ENCODE measurements around the gene IQSEC3.
"Not testable (repeated sequence)": the region's sequence is repeated elsewhere in the genome, so short reads cannot be mapped to it uniquely, and the experiment has no call there.

IQSEC3 gene

GRCh38 chr12:52902-53734 is 13.4 kb upstream of the IQSEC3 start:
- not testable (repeated sequence) for H3K4me3 ChIP-seq (ENCODE audit: low read depth in 1 of 2, low read length in 1 of 2); H3K36me3 ChIP-seq; H3K9me3 ChIP-seq; H3K4me1 ChIP-seq (ENCODE audit: control insufficient read depth in 1 of 2, insufficient read depth in 1 of 2, low read depth in 1 of 2, low read length in 1 of 2); H3K27ac ChIP-seq
- H3K27me3 ChIP-seq: peaks cover 72% of the 10 kb centered on the region

GRCh38 chr12:53735-54730 is 12.5 kb upstream of the IQSEC3 start:
- Histone ChIP-seq H3K4me3 (ENCODE audit: low read depth in 1 of 2, low read length in 1 of 2) (no peak overlapping the region), H3K27ac (no peak overlapping the region), H3K4me1 (ENCODE audit: control insufficient read depth in 1 of 2, insufficient read depth in 1 of 2, low read depth in 1 of 2, low read length in 1 of 2) (no peaks in the 10 kb centered on the region), H3K9me3 (no peaks in the 10 kb centered on the region), H3K36me3 (no peaks in the 10 kb centered on the region), H3K27me3 (peaks cover 71% of the 10 kb centered on the region)
- TF ChIP-seq CTCF (IDR thresholded peaks at IDR 0.05): no peak

GRCh38 chr12:54750-55535 is 11.6 kb upstream of the IQSEC3 start:
- no peaks in the 10 kb centered on the region for H3K36me3 ChIP-seq
- H3K4me1 ChIP-seq (ENCODE audit: control insufficient read depth in 1 of 2, insufficient read depth in 1 of 2, low read depth in 1 of 2, low read length in 1 of 2): no peaks in the 10 kb centered on the region
- no peak for TF ChIP-seq CTCF (IDR thresholded peaks at IDR 0.05)
- no peaks in the 10 kb centered on the region for H3K9me3 ChIP-seq
- no peak overlapping the region for H3K27ac ChIP-seq
- H3K4me3 ChIP-seq (ENCODE audit: low read depth in 1 of 2, low read length in 1 of 2): no peak overlapping the region
- H3K27me3 ChIP-seq: peaks cover 73% of the 10 kb centered on the region

GRCh38 chr12:56683-57346 is 9.8 kb upstream of the IQSEC3 start:
- H3K4me3 ChIP-seq (ENCODE audit: low read depth in 1 of 2, low read length in 1 of 2): no peak overlapping the region
- no peaks in the 10 kb centered on the region for H3K4me1 ChIP-seq (ENCODE audit: control insufficient read depth in 1 of 2, insufficient read depth in 1 of 2, low read depth in 1 of 2, low read length in 1 of 2)
- no peaks in the 10 kb centered on the region for H3K36me3 ChIP-seq
- H3K27ac ChIP-seq: no peak overlapping the region
- TF ChIP-seq CTCF (IDR thresholded peaks at IDR 0.05): no peak
- peaks cover 78% of the 10 kb centered on the region for H3K27me3 ChIP-seq
- no peaks in the 10 kb centered on the region for H3K9me3 ChIP-seq

GRCh38 chr12:57539-57938 is 9.0 kb upstream of the IQSEC3 start:
- H3K36me3 ChIP-seq: no peaks in the 10 kb centered on the region
- no peak overlapping the region for H3K4me3 ChIP-seq (ENCODE audit: low read depth in 1 of 2, low read length in 1 of 2)
- H3K27me3 ChIP-seq: peaks cover 78% of the 10 kb centered on the region
- H3K4me1 ChIP-seq (ENCODE audit: control insufficient read depth in 1 of 2, insufficient read depth in 1 of 2, low read depth in 1 of 2, low read length in 1 of 2): no peaks in the 10 kb centered on the region
- H3K27ac ChIP-seq: no peak overlapping the region
- TF ChIP-seq CTCF (IDR thresholded peaks at IDR 0.05): no peak
- no peaks in the 10 kb centered on the region for H3K9me3 ChIP-seq
